Measurements from ENCODE around the gene NR1H2. TPM values are rescaled to one million over a fixed set of nuclear protein-coding genes. Genes with fewer than 3 reads are reported as not detected.

NR1H2 gene
- total and polyA plus RNA-seq, 2 experiments from 2014 or later, result 32.9 to 70.2 TPM

- TF ChIP-seq POLR2AphosphoS5 (IDR thresholded peaks at IDR 0.05; ENCODE audit: low read depth), result peak; percentile 33
- no peak for TF ChIP-seq ZNF114 (CRISPR knock-in tag; IDR thresholded peaks at IDR 0.05)
- H3K27ac ChIP-seq (ENCODE audit: low read depth), result peak within 1 kb of the TSS; percentile 74; the same call in 1 of the 2 replicates
- peak within 1 kb of the TSS; percentile 99 for H3K4me2 ChIP-seq
- H3K27me3 ChIP-seq (ENCODE audit: insufficient read depth), result peaks cover 26% of the 10 kb centered on the region
- Mint-ChIP-seq H3K9me3 (peaks cover 10% of the 10 kb centered on the region), H3K4me3 (peak within 1 kb of the TSS; percentile 82), H3K27ac (peak within 1 kb of the TSS; percentile 86), H3K36me3 (ENCODE audit: low read depth) (peaks cover 11% of the 10 kb centered on the region; the same call in 1 of the 3 replicates), H3K27me3 (ENCODE audit: insufficient read depth, low read depth, poor library complexity) (peaks cover 20% of the 10 kb centered on the region), H3K4me1 (peaks cover 19% of the 10 kb centered on the region)
- peak within 1 kb of the TSS; percentile 95 for H2AFZ ChIP-seq
- H3K36me3 ChIP-seq (ENCODE audit: insufficient read depth), result no peaks in the 10 kb centered on the region
- no peaks in the 10 kb centered on the region for H3K9me2 ChIP-seq (ENCODE audit: insufficient read depth)
- H3K79me2 ChIP-seq (replicated peaks; ENCODE audit: insufficient read depth), result no peaks in the 10 kb centered on the region
- H3K4me1 ChIP-seq (ENCODE audit: insufficient read depth), result peaks cover 29% of the 10 kb centered on the region
- DNase-seq (ENCODE audit: low spot score) (peak; percentile 76), ATAC-seq (peak; percentile 29)
- H4K20me1 ChIP-seq (replicated peaks; ENCODE audit: insufficient read depth), result no peaks in the 10 kb centered on the region; the same call in 1 of the 2 replicates
- H3K4me3 ChIP-seq, result peak within 1 kb of the TSS; percentile 84
- H3F3A ChIP-seq (replicated peaks; ENCODE audit: low read depth), result peaks cover 20% of the 10 kb centered on the region; the same call in 1 of the 2 replicates
Observed at GRCh38 chr19:50432221-50433028, 56.2 kb downstream of the NR1H2 start, which contains the start of gene MYBPC2. Gene MYBPC2, plus strand, starts transcription at chr19:50432892. Its CDS starts 62 bp downstream, at chr19:50432954.

Other genes starting within 250 kb of the NR1H2 start
- gene IZUMO2, start 213.2 kb upstream of the NR1H2 start, total RNA-seq (2014; rRNA removed; shearing (Covaris generic)), result 3.1 TPM in 1 of 2 replicates, not detected in the other
- 5.0 and 6.2 TPM in 2 replicates for gene IZUMO2, start 213.2 kb upstream of the NR1H2 start, polyA plus RNA-seq (2016; fragmentation: Nextera tagmentation; extraction: Ambion mirVana)
- gene MYH14, start 172.8 kb upstream of the NR1H2 start, total RNA-seq (2014; rRNA removed; shearing (Covaris generic)), result 25.5 and 27.3 TPM in 2 replicates
- 27.5 and 29.1 TPM in 2 replicates for gene MYH14, start 172.8 kb upstream of the NR1H2 start, polyA plus RNA-seq (2016; fragmentation: Nextera tagmentation; extraction: Ambion mirVana)
- gene KCNC3, start 47.1 kb upstream of the NR1H2 start, total RNA-seq (2014; rRNA removed; shearing (Covaris generic)), result 2.7 and 3.4 TPM in 2 replicates
- 0.89 and 1.3 TPM in 2 replicates for gene KCNC3, start 47.1 kb upstream of the NR1H2 start, polyA plus RNA-seq (2016; fragmentation: Nextera tagmentation; extraction: Ambion mirVana)
- gene NAPSA, start 10.8 kb upstream of the NR1H2 start, total RNA-seq (2014; rRNA removed; shearing (Covaris generic)), result 0.14 and 0.27 TPM in 2 replicates
- 0.63 and 0.99 TPM in 2 replicates for gene NAPSA, start 10.8 kb upstream of the NR1H2 start, polyA plus RNA-seq (2016; fragmentation: Nextera tagmentation; extraction: Ambion mirVana)
- gene POLD1, start 7.9 kb downstream of the NR1H2 start, total RNA-seq (2014; rRNA removed; shearing (Covaris generic)), result 141 and 173 TPM in 2 replicates
- 111 and 113 TPM in 2 replicates for gene POLD1, start 7.9 kb downstream of the NR1H2 start, polyA plus RNA-seq (2016; fragmentation: Nextera tagmentation; extraction: Ambion mirVana)
- 16.9 and 17.5 TPM in 2 replicates for gene SPIB, start 42.5 kb downstream of the NR1H2 start, total RNA-seq (2014; rRNA removed; shearing (Covaris generic))
- gene SPIB, start 42.5 kb downstream of the NR1H2 start, polyA plus RNA-seq (2016; fragmentation: Nextera tagmentation; extraction: Ambion mirVana), result 12.6 and 13.0 TPM in 2 replicates
- gene MYBPC2, start 56.4 kb downstream of the NR1H2 start, total RNA-seq (2014; rRNA removed; shearing (Covaris generic)), result 3.8 and 4.2 TPM in 2 replicates
- gene MYBPC2, start 56.4 kb downstream of the NR1H2 start, polyA plus RNA-seq (2016; fragmentation: Nextera tagmentation; extraction: Ambion mirVana), result 5.9 and 6.1 TPM in 2 replicates
- gene EMC10, start 100.0 kb downstream of the NR1H2 start, total RNA-seq (2014; rRNA removed; shearing (Covaris generic)), result 86.4 and 113 TPM in 2 replicates
- 24.8 and 28.2 TPM in 2 replicates for gene EMC10, start 100.0 kb downstream of the NR1H2 start, polyA plus RNA-seq (2016; fragmentation: Nextera tagmentation; extraction: Ambion mirVana)
- gene GARIN5A, start 100.4 kb downstream of the NR1H2 start, total RNA-seq (2014; rRNA removed; shearing (Covaris generic)), result 13.3 and 19.9 TPM in 2 replicates
- gene GARIN5A, start 100.4 kb downstream of the NR1H2 start, polyA plus RNA-seq (2016; fragmentation: Nextera tagmentation; extraction: Ambion mirVana), result 24.2 and 25.0 TPM in 2 replicates
- 1.2 and 5.8 TPM in 2 replicates for gene JOSD2, start 134.7 kb downstream of the NR1H2 start, total RNA-seq (2014; rRNA removed; shearing (Covaris generic))
- gene JOSD2, start 134.7 kb downstream of the NR1H2 start, polyA plus RNA-seq (2016; fragmentation: Nextera tagmentation; extraction: Ambion mirVana), result 3.3 and 4.1 TPM in 2 replicates
- not detected in 2 replicates for gene ASPDH, start 137.5 kb downstream of the NR1H2 start, total RNA-seq (2014; rRNA removed; shearing (Covaris generic))
- not detected in 2 replicates for gene ASPDH, start 137.5 kb downstream of the NR1H2 start, polyA plus RNA-seq (2016; fragmentation: Nextera tagmentation; extraction: Ambion mirVana)
- 12.8 and 13.2 TPM in 2 replicates for gene LRRC4B, start 192.0 kb downstream of the NR1H2 start, total RNA-seq (2014; rRNA removed; shearing (Covaris generic))
- 2.0 and 2.2 TPM in 2 replicates for gene LRRC4B, start 192.0 kb downstream of the NR1H2 start, polyA plus RNA-seq (2016; fragmentation: Nextera tagmentation; extraction: Ambion mirVana)

Data from GM23338 (cell line).